Liver (tissue), 9 donors: ENCODE measurements around the gene LLGL2. TPM values are rescaled to one million over a fixed set of nuclear protein-coding genes. Genes with fewer than 3 reads are reported as not detected.

Experiments
- DNase-seq: peaks from one replicate; pipeline ENCODE4 v3.0.0-alpha.2; 2017; ENCODE audit warnings: low spot score
- H3K27ac ChIP-seq, 2 donors: one replicate each; pipeline ENCODE4 v1.7.0; 2013; ENCODE audit warnings: inconsistent platforms in 2 of 2, low read length in 2 of 2, control low read depth in 1 of 2, low read depth in 1 of 2, mild to moderate bottlenecking in 1 of 2
- H3K27me3 ChIP-seq, 4 donors: one replicate each; pipeline versions ENCODE4 v1.6.1 to v1.7.0; 2013; ENCODE audit warnings: low read length in 3 of 4, inconsistent platforms in 1 of 4, mild to moderate bottlenecking in 1 of 4, moderate library complexity in 1 of 4; ENCODE audit not compliant: control insufficient read depth in 4 of 4, insufficient read depth in 4 of 4
- H3K36me3 ChIP-seq, 4 donors: one replicate each; pipeline versions ENCODE4 v1.6.1 to v1.7.0; 2013; ENCODE audit warnings: low read length in 3 of 4, mild to moderate bottlenecking in 3 of 4, low read depth in 1 of 4, moderate library complexity in 1 of 4; ENCODE audit not compliant: control insufficient read depth in 4 of 4, insufficient read depth in 3 of 4
- H3K4me1 ChIP-seq, 4 donors: one replicate each; pipeline versions ENCODE4 v1.6.1 to v1.7.0; 2013; ENCODE audit warnings: low read length in 3 of 4, mild to moderate bottlenecking in 3 of 4, moderate library complexity in 1 of 4; ENCODE audit not compliant: control insufficient read depth in 4 of 4, insufficient read depth in 4 of 4
- H3K4me3 ChIP-seq, 3 donors: one replicate each; pipeline versions ENCODE4 v1.6.1 to v1.7.0; 2013; ENCODE audit warnings: low read length in 3 of 3, control low read depth in 1 of 3, low read depth in 1 of 3, mild to moderate bottlenecking in 1 of 3
- H3K9ac ChIP-seq, 2 donors: one replicate each; pipeline ENCODE4 v1.7.0; 2013; ENCODE audit warnings: low read length in 2 of 2, mild to moderate bottlenecking in 2 of 2, moderate library complexity in 2 of 2, control low read depth in 1 of 2, low read depth in 1 of 2
- H3K9me3 ChIP-seq, 4 donors: one replicate each; pipeline versions ENCODE4 v1.6.1 to v1.7.0; 2013; ENCODE audit warnings: low read length in 3 of 4; ENCODE audit not compliant: control insufficient read depth in 4 of 4
- ATF3 ChIP-seq: IDR thresholded peaks from 2 replicates; pipeline ENCODE4 v1.6.1; 2016; ENCODE audit warnings: antibody characterized with exemption
- EGR1 ChIP-seq, 2 donors: IDR thresholded peaks; 2 replicates each; pipeline ENCODE4 v1.6.1; 2016 to 2018; ENCODE audit warnings: antibody characterized with exemption in 2 of 2, low read depth in 2 of 2
- FOXA1 ChIP-seq: IDR thresholded peaks from 2 replicates; pipeline ENCODE4 v1.6.1; 2016; ENCODE audit warnings: antibody characterized with exemption
- FOXA2 ChIP-seq: IDR thresholded peaks from 2 replicates; pipeline ENCODE4 v1.6.1; 2016; ENCODE audit warnings: antibody characterized with exemption
- GABPA ChIP-seq, 2 donors: IDR thresholded peaks in 1 of 2; conservative IDR thresholded peaks in 1 of 2; 2 replicates each; pipeline ENCODE4 v1.6.1; 2016; ENCODE audit warnings: antibody characterized with exemption in 2 of 2, mild to moderate bottlenecking in 1 of 2, moderate library complexity in 1 of 2
- HNF4A ChIP-seq, 2 donors: conservative IDR thresholded peaks; 2 replicates each; pipeline ENCODE4 v1.6.1; 2016; ENCODE audit warnings: antibody characterized with exemption in 2 of 2, mild to moderate bottlenecking in 2 of 2
- HNF4G ChIP-seq: IDR thresholded peaks from 2 replicates; pipeline ENCODE4 v1.6.1; 2016; ENCODE audit warnings: antibody characterized with exemption
- JUND ChIP-seq, 2 donors: IDR thresholded peaks; 2 replicates each; pipeline ENCODE4 v1.6.1; 2016; ENCODE audit warnings: antibody characterized with exemption in 2 of 2
- NR2F2 ChIP-seq: IDR thresholded peaks from 2 replicates; pipeline ENCODE4 v1.6.1; 2016; ENCODE audit warnings: antibody characterized with exemption
- RAD21 ChIP-seq, 2 donors: IDR thresholded peaks; 2 replicates each; pipeline ENCODE4 v1.6.1; 2016; ENCODE audit warnings: antibody characterized with exemption in 2 of 2, mild to moderate bottlenecking in 2 of 2
- REST ChIP-seq: IDR thresholded peaks from 2 replicates; pipeline ENCODE4 v1.6.1; 2016; ENCODE audit warnings: antibody characterized with exemption, mild to moderate bottlenecking
- RXRA ChIP-seq, 2 donors: IDR thresholded peaks; 2 replicates each; pipeline ENCODE4 v1.6.1; 2017 to 2018; ENCODE audit warnings: antibody characterized with exemption in 2 of 2, mild to moderate bottlenecking in 1 of 2
- SP1 ChIP-seq: IDR thresholded peaks from 2 replicates; pipeline ENCODE4 v1.6.1; 2018; ENCODE audit warnings: antibody characterized with exemption, mild to moderate bottlenecking
- TAF1 ChIP-seq: conservative IDR thresholded peaks from 2 replicates; pipeline ENCODE4 v1.6.1; 2016; ENCODE audit warnings: antibody characterized with exemption, mild to moderate bottlenecking
- YY1 ChIP-seq: IDR thresholded peaks from 2 replicates; pipeline ENCODE4 v1.6.1; 2016; ENCODE audit warnings: antibody characterized with exemption, mild to moderate bottlenecking
- WGBS: extraction: QIAGEN DNeasy Blood & Tissue Kit; methylation state at CpG from one replicate; pipeline ENCODE4 v1.1.7; 2013; 5-methylcytosine and 5-hydroxymethylcytosine counted together
- polyA plus RNA-seq, 2 donors: library from polyadenylated mRNA; stranded (reverse) in 1 of 2; unstranded in 1 of 2; fragments of 200-250 nt in 1 of 2; fragments of >200 nt in 1 of 2; fragmentation: Nextera tagmentation in 1 of 2; extraction: Ambion mirVana in 1 of 2; gene quantifications; one replicate each; pipeline versions ENCODE4 v1.2.1 to v1.2.3, GENCODE V29; 2013 to 2015
- total RNA-seq, 2 donors: library from RNA; depleted of rRNA; stranded (reverse); fragments of >200 nt; gene quantifications; one replicate each; pipeline ENCODE4 v1.2.3, GENCODE V29; 2014
- TF ChIP-seq, protein P1 (sequence below): IDR thresholded peaks from 2 replicates; pipeline ENCODE4 v1.6.1; 2016; ENCODE audit warnings: antibody characterized with exemption
- TF ChIP-seq, protein P2 (sequence below): fragments of 150-350 bp; IDR thresholded peaks from 2 replicates; pipeline ENCODE4 v1.5.1; 2017; ENCODE audit warnings: improper control_type of control experiment, low read depth, low read length; ENCODE audit not compliant: missing input control
- donor health status: healthy.
- donor health status: healthy.
- donor health status: healthy.
- donor health status: healthy.
- donor health status: healthy.

Gene LLGL2
- total and polyA plus RNA-seq, 4 donors: 23.2 to 69.6 (median 38.5) TPM

DNA sequence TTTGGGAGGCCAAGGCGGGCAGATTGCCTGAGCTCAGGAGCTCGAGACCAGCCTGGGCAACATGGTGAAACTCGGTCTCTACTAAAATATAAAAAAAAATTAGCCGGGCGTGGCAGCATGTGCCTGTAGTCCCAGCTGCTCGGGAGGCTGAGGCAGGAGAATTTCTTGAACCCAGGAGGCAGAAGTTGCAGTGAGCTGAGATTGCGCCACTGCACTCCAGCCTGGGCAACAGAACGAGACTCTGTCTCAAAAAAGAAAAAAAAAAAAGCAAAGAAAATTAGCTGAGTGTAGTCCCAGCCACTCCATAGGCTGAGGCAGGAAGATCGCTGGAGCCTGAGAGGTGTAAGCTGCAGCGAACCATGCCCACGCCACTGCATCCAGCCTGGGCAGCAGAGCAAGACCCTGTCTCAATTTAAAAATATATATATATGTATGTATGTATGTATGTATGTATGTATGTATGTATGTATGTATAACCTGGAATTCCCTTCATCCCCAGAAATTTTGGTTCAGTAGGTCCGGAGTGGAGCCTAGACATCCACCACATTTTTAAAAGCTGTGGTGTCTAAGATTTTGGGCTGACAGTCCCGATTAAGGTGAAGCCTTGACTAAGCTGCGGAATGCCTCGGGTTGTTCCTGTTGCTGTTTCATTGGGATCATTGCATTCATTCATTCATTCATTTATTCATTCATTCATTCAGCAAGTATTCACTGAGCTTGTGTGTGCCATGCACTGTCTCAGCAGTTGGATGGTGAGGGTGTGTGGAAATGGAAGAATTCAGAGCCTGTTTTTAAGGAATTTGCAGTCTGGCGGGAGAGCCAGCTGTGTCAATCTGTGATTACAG lies 43.2 kb upstream of the LLGL2 start:
- Histone ChIP-seq H3K36me3 (peaks cover 0 to 2% (median 0%) of the 10 kb centered on the region in 4 donors), H3K9me3 (no peaks in the 10 kb centered on the region), H3K4me1 (peaks cover 0 to 17% (median under 1%) of the 10 kb centered on the region in 4 donors), H3K4me3 (no peak overlapping the region), H3K27ac (no peak overlapping the region), H3K9ac (no peak overlapping the region), H3K27me3 (no peaks in the 10 kb centered on the region)
- DNase-seq: no peak
- no peak for TF ChIP-seq ATF3
- no peak for TF ChIP-seq HNF4G
- TF ChIP-seq FOXA1: no peak
- no peak for TF ChIP-seq HNF4A (conservative IDR thresholded peaks at IDR 0.05)
- TF ChIP-seq, protein P1, sequence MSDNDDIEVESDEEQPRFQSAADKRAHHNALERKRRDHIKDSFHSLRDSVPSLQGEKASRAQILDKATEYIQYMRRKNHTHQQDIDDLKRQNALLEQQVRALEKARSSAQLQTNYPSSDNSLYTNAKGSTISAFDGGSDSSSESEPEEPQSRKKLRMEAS: no peak
- no peak for TF ChIP-seq EGR1 (IDR thresholded peaks at IDR 0.05; ENCODE audit: low read depth in 2 of 2)
- no peak for TF ChIP-seq GABPA (IDR thresholded peaks at IDR 0.05 in 1 of 2, conservative IDR thresholded peaks at IDR 0.05 in 1 of 2)
- TF ChIP-seq YY1: no peak
- TF ChIP-seq, protein P2, sequence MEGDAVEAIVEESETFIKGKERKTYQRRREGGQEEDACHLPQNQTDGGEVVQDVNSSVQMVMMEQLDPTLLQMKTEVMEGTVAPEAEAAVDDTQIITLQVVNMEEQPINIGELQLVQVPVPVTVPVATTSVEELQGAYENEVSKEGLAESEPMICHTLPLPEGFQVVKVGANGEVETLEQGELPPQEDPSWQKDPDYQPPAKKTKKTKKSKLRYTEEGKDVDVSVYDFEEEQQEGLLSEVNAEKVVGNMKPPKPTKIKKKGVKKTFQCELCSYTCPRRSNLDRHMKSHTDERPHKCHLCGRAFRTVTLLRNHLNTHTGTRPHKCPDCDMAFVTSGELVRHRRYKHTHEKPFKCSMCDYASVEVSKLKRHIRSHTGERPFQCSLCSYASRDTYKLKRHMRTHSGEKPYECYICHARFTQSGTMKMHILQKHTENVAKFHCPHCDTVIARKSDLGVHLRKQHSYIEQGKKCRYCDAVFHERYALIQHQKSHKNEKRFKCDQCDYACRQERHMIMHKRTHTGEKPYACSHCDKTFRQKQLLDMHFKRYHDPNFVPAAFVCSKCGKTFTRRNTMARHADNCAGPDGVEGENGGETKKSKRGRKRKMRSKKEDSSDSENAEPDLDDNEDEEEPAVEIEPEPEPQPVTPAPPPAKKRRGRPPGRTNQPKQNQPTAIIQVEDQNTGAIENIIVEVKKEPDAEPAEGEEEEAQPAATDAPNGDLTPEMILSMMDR: no peak
- no peak for TF ChIP-seq JUND (IDR thresholded peaks at IDR 0.05)
- WGBS: 88% methylated on average over 16 of the region's 16 CpGs

- no peak overlapping the region for H3K27ac ChIP-seq
- DNase-seq: no peak
- H3K27me3 ChIP-seq: no peaks in the 10 kb centered on the region
- no peak overlapping the region for H3K9ac ChIP-seq
- H3K4me1 ChIP-seq: peaks cover 0 to 25% (median 4%) of the 10 kb centered on the region in 4 donors
- peaks cover 0 to 2% (median 0%) of the 10 kb centered on the region in 4 donors for H3K36me3 ChIP-seq
- 85% methylated on average over 12 of the region's 12 CpGs for whole genome bisulfite sequencing
- no peaks in the 10 kb centered on the region for H3K9me3 ChIP-seq
- no peak for TF ChIP-seq NR2F2
- TF ChIP-seq HNF4G: no peak
- TF ChIP-seq ATF3: no peak
- TF ChIP-seq FOXA2: no peak
- TF ChIP-seq EGR1 (IDR thresholded peaks at IDR 0.05; ENCODE audit: low read depth in 2 of 2): no peak
- no peak for TF ChIP-seq GABPA (IDR thresholded peaks at IDR 0.05 in 1 of 2, conservative IDR thresholded peaks at IDR 0.05 in 1 of 2)
- TF ChIP-seq JUND (IDR thresholded peaks at IDR 0.05): no peak
- TF ChIP-seq FOXA1: no peak
- TF ChIP-seq SP1: no peak
- TF ChIP-seq REST: no peak
- TF ChIP-seq TAF1: no peak
- TF ChIP-seq, protein P1: no peak
- TF ChIP-seq RXRA (IDR thresholded peaks at IDR 0.05): no peak
- no peak for TF ChIP-seq YY1
- TF ChIP-seq RAD21 (IDR thresholded peaks at IDR 0.05): no peak
- no peak overlapping the region for H3K4me3 ChIP-seq
Observed at GRCh38 chr17:75485688-75486087, 39.8 kb upstream of the LLGL2 start.
